Left ventricle myocardium inferior (tissue), 1 donor: ENCODE results near the gene ELFN1. TPM values are rescaled to one million over a fixed set of nuclear protein-coding genes. Genes with fewer than 3 reads are reported as not detected.

Experiments
- DNase-seq: peaks from one replicate; pipeline ENCODE4 v3.0.0-alpha.2; 2020
- H3K27ac ChIP-seq: fragments of 200-600 bp; replicated peaks from 2 replicates; pipeline ENCODE4 v1.8.0; 2021
- H3K27me3 ChIP-seq: fragments of 200-600 bp; 2 replicates; pipeline ENCODE4 v1.8.0; 2021; ENCODE audit warnings: low read depth
- H3K36me3 ChIP-seq: fragments of 200-600 bp; 2 replicates; pipeline ENCODE4 v1.8.0; 2021
- H3K4me1 ChIP-seq: fragments of 200-600 bp; 2 replicates; pipeline ENCODE4 v1.8.0; 2021
- H3K4me3 ChIP-seq: fragments of 200-600 bp; 2 replicates; pipeline ENCODE4 v1.8.0; 2021; ENCODE audit warnings: mild to moderate bottlenecking, moderate library complexity
- H3K9me3 ChIP-seq: fragments of 200-600 bp; replicated peaks from 2 replicates; pipeline ENCODE4 v1.8.0; 2021
- intact Hi-C: fragments of 100-400 bp; cut with micrococcal nuclease; formaldehyde crosslinking; loops from one replicate; pipeline ENCODE4 v1.11.0; 2022
- total RNA-seq: library from RNA; stranded (reverse); fragmentation: NEBNext Ultra II Directional; extraction: Animal tissue kit (Norgen Biotek cat#: 25700); gene quantifications from one replicate; pipeline ENCODE4 v1.2.1, GENCODE V29; 2021
- TF ChIP-seq, protein P1 (sequence below): fragments of 200-600 bp; IDR thresholded peaks from 2 replicates; pipeline ENCODE4 v1.8.0; 2021; ENCODE audit warnings: antibody characterized with exemption, mild to moderate bottlenecking, borderline replicate concordance
- donor health status: DM: no; HTN: yes; CAD: no; lungs with severe emphysema.

The ELFN1 gene
- total RNA-seq, 1 donor from 2014 or later: 10.5 TPM

- H3K27me3 ChIP-seq: no peaks in the 10 kb centered on the region
- H3K4me1 ChIP-seq: peaks cover 6% of the 10 kb centered on the region
- H3K9me3 ChIP-seq: peaks cover 7% of the 10 kb centered on the region
- no peak overlapping the region for H3K27ac ChIP-seq
- DNase-seq: no peak
- no peak overlapping the region for H3K4me3 ChIP-seq
- intact Hi-C loops: no loop called here
- peaks cover 2% of the 10 kb centered on the region for H3K36me3 ChIP-seq
- TF ChIP-seq, protein P1, sequence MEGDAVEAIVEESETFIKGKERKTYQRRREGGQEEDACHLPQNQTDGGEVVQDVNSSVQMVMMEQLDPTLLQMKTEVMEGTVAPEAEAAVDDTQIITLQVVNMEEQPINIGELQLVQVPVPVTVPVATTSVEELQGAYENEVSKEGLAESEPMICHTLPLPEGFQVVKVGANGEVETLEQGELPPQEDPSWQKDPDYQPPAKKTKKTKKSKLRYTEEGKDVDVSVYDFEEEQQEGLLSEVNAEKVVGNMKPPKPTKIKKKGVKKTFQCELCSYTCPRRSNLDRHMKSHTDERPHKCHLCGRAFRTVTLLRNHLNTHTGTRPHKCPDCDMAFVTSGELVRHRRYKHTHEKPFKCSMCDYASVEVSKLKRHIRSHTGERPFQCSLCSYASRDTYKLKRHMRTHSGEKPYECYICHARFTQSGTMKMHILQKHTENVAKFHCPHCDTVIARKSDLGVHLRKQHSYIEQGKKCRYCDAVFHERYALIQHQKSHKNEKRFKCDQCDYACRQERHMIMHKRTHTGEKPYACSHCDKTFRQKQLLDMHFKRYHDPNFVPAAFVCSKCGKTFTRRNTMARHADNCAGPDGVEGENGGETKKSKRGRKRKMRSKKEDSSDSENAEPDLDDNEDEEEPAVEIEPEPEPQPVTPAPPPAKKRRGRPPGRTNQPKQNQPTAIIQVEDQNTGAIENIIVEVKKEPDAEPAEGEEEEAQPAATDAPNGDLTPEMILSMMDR: no peak
Measured at GRCh38 chr7:1735262-1735661, 65.2 kb downstream of the ELFN1 start.

- H3K4me1 ChIP-seq: peaks cover 8% of the 10 kb centered on the region
- H3K27ac ChIP-seq: no peak overlapping the region
- peaks cover under 1% of the 10 kb centered on the region for H3K9me3 ChIP-seq
- intact Hi-C loops: no loop called here
- DNase-seq: no peak
- H3K4me3 ChIP-seq: no peak overlapping the region
- H3K36me3 ChIP-seq: no peaks in the 10 kb centered on the region
- no peaks in the 10 kb centered on the region for H3K27me3 ChIP-seq
- TF ChIP-seq, protein P1: no peak
Measured at GRCh38 chr7:1735806-1736483, 65.9 kb downstream of the ELFN1 start.

DNA sequence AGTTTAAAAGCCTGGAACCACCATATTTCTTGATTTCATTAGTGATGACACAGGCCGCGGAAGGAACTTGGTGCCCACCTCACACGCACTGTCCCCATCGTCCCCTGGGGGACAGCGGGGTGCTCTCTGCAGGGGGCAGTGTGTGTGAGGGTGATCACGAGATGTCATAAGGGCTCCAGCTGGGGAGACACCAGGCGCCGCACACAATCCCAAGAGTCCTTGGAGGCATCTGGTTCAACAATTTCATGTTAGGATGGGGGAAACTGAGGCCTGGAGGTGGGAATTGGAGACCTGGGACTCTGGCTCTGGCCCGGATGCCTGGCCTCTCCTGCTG, 66.4 kb downstream of the ELFN1 start:
- no peak for DNase-seq

DNA sequence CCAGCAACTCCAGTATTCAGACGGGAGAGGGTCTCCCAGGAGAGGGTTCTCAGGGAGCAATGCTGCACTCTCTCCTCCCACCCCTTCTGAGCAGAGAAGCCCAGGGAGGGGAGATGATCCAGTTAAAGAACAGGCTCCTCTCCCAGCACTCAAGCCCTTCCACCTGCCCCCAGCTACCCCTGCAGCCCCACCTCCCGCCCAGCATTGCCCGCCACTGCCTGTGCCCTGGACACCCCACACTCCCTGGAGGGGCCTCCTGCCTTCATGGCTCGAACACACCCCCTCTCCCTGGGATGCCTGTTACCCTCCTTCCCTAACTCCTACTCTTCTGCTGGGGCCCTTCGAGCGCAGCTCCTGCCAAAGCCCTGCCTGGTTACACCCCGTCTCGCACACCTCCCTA, 66.8 kb downstream of the ELFN1 start:
- H3K9me3 ChIP-seq: no peaks in the 10 kb centered on the region
- intact Hi-C loops: no loop called here
- H3K27ac ChIP-seq: no peak overlapping the region
- TF ChIP-seq, protein P1: no peak
- no peaks in the 10 kb centered on the region for H3K27me3 ChIP-seq
- H3K4me3 ChIP-seq: no peak overlapping the region
- H3K36me3 ChIP-seq: no peaks in the 10 kb centered on the region
- no peak for DNase-seq
- H3K4me1 ChIP-seq: peaks cover 17% of the 10 kb centered on the region

More for the DNA sequence above, 66.4 kb downstream of the ELFN1 start:
- H3K4me1 ChIP-seq: peaks cover 13% of the 10 kb centered on the region
- intact Hi-C loops: no loop called here
- H3K27ac ChIP-seq: no peak overlapping the region
- H3K27me3 ChIP-seq: no peaks in the 10 kb centered on the region
- H3K9me3 ChIP-seq: no peaks in the 10 kb centered on the region
- TF ChIP-seq, protein P1: no peak
- H3K4me3 ChIP-seq: no peak overlapping the region
- no peaks in the 10 kb centered on the region for H3K36me3 ChIP-seq

- Histone ChIP-seq H3K4me1 (peaks cover 23% of the 10 kb centered on the region), H3K27me3 (no peaks in the 10 kb centered on the region), H3K27ac (no peak overlapping the region), H3K9me3 (no peaks in the 10 kb centered on the region), H3K36me3 (no peaks in the 10 kb centered on the region), H3K4me3 (no peak overlapping the region)
- TF ChIP-seq, protein P1: no peak
- no peak for DNase-seq
- intact Hi-C loops: no loop called here
Measured at GRCh38 chr7:1737523-1737922, 67.4 kb downstream of the ELFN1 start.

- H3K4me3 ChIP-seq: no peak overlapping the region
- H3K4me1 ChIP-seq: peaks cover 23% of the 10 kb centered on the region
- H3K27ac ChIP-seq: no peak overlapping the region
- TF ChIP-seq, protein P1: no peak
- no peaks in the 10 kb centered on the region for H3K9me3 ChIP-seq
- intact Hi-C loops: no loop called here
- no peaks in the 10 kb centered on the region for H3K27me3 ChIP-seq
- H3K36me3 ChIP-seq: no peaks in the 10 kb centered on the region
- DNase-seq: no peak
Measured at GRCh38 chr7:1737956-1738355, 67.9 kb downstream of the ELFN1 start.
